Central memory CD8-positive, alpha-beta T cell (primary cell): ENCODE measurements around the gene CACNB3.

Experiments
- ATAC-seq: fragments of 150-1000 bp; cut with Tn5 transposase; replicated peaks from 2 replicates; pipeline ENCODE4 v1.10.0; 2022; ENCODE audit warnings: mild to moderate bottlenecking, moderate FRiP score, moderate number of reproducible peaks; ENCODE audit not compliant: poor library complexity, severe bottlenecking; ENCODE audit errors: extremely low read depth
- DNase-seq, 2 donors: peaks; one replicate each; pipeline ENCODE4 v3.0.0; 2021; ENCODE audit warnings: low spot score in 2 of 2
- H3K27ac Mint-ChIP-seq: one replicate; pipeline ENCODE4 v1.8.0; 2022; ENCODE audit warnings: low read depth, mild to moderate bottlenecking, moderate library complexity, mixed read lengths
- H3K27me3 Mint-ChIP-seq: one replicate; pipeline ENCODE4 v1.8.0; 2022; ENCODE audit warnings: mixed read lengths
- H3K36me3 Mint-ChIP-seq: one replicate; pipeline ENCODE4 v1.8.0; 2022; ENCODE audit warnings: mild to moderate bottlenecking, moderate library complexity, mixed read lengths; ENCODE audit not compliant: insufficient read depth
- H3K4me1 Mint-ChIP-seq: one replicate; pipeline ENCODE4 v1.8.0; 2022; ENCODE audit warnings: mixed read lengths
- H3K4me3 Mint-ChIP-seq: one replicate; pipeline ENCODE4 v1.8.0; 2022; ENCODE audit warnings: mild to moderate bottlenecking, moderate library complexity, mixed read lengths
- H3K9me3 Mint-ChIP-seq: one replicate; pipeline ENCODE4 v1.8.0; 2022; ENCODE audit warnings: mixed read lengths

The CACNB3 gene

GRCh38 chr12:48781750-48782456 lies 36.4 kb upstream of the CACNB3 start:
- Mint-ChIP-seq H3K9me3 (no peaks in the 10 kb centered on the region), H3K36me3 (no peaks in the 10 kb centered on the region), H3K4me3 (no peak overlapping the region), H3K27ac (no peak overlapping the region), H3K4me1 (no peaks in the 10 kb centered on the region), H3K27me3 (peaks cover 40% of the 10 kb centered on the region)
- ATAC-seq (no peak), DNase-seq (no peak)

GRCh38 chr12:48782457-48783395 lies 35.6 kb upstream of the CACNB3 start:
- no peak for ATAC-seq
- Mint-ChIP-seq H3K27me3 (peaks cover 48% of the 10 kb centered on the region), H3K27ac (no peak overlapping the region), H3K4me1 (peaks cover under 1% of the 10 kb centered on the region), H3K9me3 (no peaks in the 10 kb centered on the region), H3K4me3 (no peak overlapping the region), H3K36me3 (no peaks in the 10 kb centered on the region)
- no peak for DNase-seq

GRCh38 chr12:48783432-48783831 lies 34.9 kb upstream of the CACNB3 start:
- peaks cover 55% of the 10 kb centered on the region for H3K27me3 Mint-ChIP-seq
- peaks cover 7% of the 10 kb centered on the region for H3K4me1 Mint-ChIP-seq
- no peak for ATAC-seq
- DNase-seq: no peak
- no peak overlapping the region for H3K27ac Mint-ChIP-seq
- no peak overlapping the region for H3K4me3 Mint-ChIP-seq
- H3K9me3 Mint-ChIP-seq: no peaks in the 10 kb centered on the region
- no peaks in the 10 kb centered on the region for H3K36me3 Mint-ChIP-seq

- H3K27me3 Mint-ChIP-seq: peaks cover 77% of the 10 kb centered on the region
- H3K9me3 Mint-ChIP-seq: no peaks in the 10 kb centered on the region
- H3K27ac Mint-ChIP-seq: no peak overlapping the region
- H3K4me3 Mint-ChIP-seq: no peak overlapping the region
- H3K36me3 Mint-ChIP-seq: no peaks in the 10 kb centered on the region
- peaks cover 21% of the 10 kb centered on the region for H3K4me1 Mint-ChIP-seq
- DNase-seq (no peak), ATAC-seq (no peak)
These were observed 31.4 kb upstream of the CACNB3 start for GRCh38 chr12:48786591-48787544.

GRCh38 chr12:48787791-48788523 lies 30.3 kb upstream of the CACNB3 start:
- H3K9me3 Mint-ChIP-seq: no peaks in the 10 kb centered on the region
- DNase-seq: no peak
- ATAC-seq: no peak
- peaks cover 68% of the 10 kb centered on the region for H3K27me3 Mint-ChIP-seq
- peak overlapping the region; percentile 51 for H3K4me3 Mint-ChIP-seq
- no peak overlapping the region for H3K27ac Mint-ChIP-seq
- H3K36me3 Mint-ChIP-seq: no peaks in the 10 kb centered on the region
- peaks cover 21% of the 10 kb centered on the region for H3K4me1 Mint-ChIP-seq

- no peaks in the 10 kb centered on the region for H3K9me3 Mint-ChIP-seq
- DNase-seq (no peak), ATAC-seq (no peak)
- H3K27me3 Mint-ChIP-seq: peaks cover 68% of the 10 kb centered on the region
- no peaks in the 10 kb centered on the region for H3K36me3 Mint-ChIP-seq
- H3K4me1 Mint-ChIP-seq: peaks cover 21% of the 10 kb centered on the region
- peak overlapping the region; percentile 51 for H3K4me3 Mint-ChIP-seq
- no peak overlapping the region for H3K27ac Mint-ChIP-seq
These were observed 29.8 kb upstream of the CACNB3 start for GRCh38 chr12:48788524-48788853.

- Mint-ChIP-seq H3K4me3 (peak within 1 kb of the TSS; percentile 51), H3K9me3 (no peaks in the 10 kb centered on the region), H3K4me1 (peaks cover 21% of the 10 kb centered on the region), H3K27me3 (peaks cover 68% of the 10 kb centered on the region), H3K27ac (no peak within 1 kb of the TSS), H3K36me3 (no peaks in the 10 kb centered on the region)
- ATAC-seq (no peak), DNase-seq (no peak)
These were observed 29.2 kb upstream of the CACNB3 start, which contains the start of gene ADCY6 for GRCh38 chr12:48788854-48789775. ADCY6 (minus strand) TSS chr12:48789089; CDS start chr12:48783434, 5,655 bp downstream.

GRCh38 chr12:48789858-48790326 lies 28.4 kb upstream of the CACNB3 start:
- Mint-ChIP-seq H3K4me3 (peak overlapping the region; percentile 51), H3K4me1 (peaks cover 23% of the 10 kb centered on the region), H3K27me3 (peaks cover 67% of the 10 kb centered on the region), H3K27ac (no peak overlapping the region), H3K9me3 (no peaks in the 10 kb centered on the region), H3K36me3 (no peaks in the 10 kb centered on the region)
- DNase-seq (no peak), ATAC-seq (no peak)

GRCh38 chr12:48793696-48794095 lies 24.6 kb upstream of the CACNB3 start:
- DNase-seq: no peak
- Mint-ChIP-seq H3K4me3 (no peak overlapping the region), H3K9me3 (no peaks in the 10 kb centered on the region), H3K36me3 (no peaks in the 10 kb centered on the region), H3K27me3 (peaks cover 36% of the 10 kb centered on the region), H3K4me1 (peaks cover 21% of the 10 kb centered on the region), H3K27ac (no peak overlapping the region)
- no peak for ATAC-seq

- Mint-ChIP-seq H3K27me3 (peaks cover 25% of the 10 kb centered on the region), H3K9me3 (no peaks in the 10 kb centered on the region), H3K4me3 (no peak overlapping the region), H3K4me1 (peaks cover 15% of the 10 kb centered on the region), H3K36me3 (no peaks in the 10 kb centered on the region), H3K27ac (no peak overlapping the region)
- DNase-seq: no peak
- no peak for ATAC-seq
These were observed 23.4 kb upstream of the CACNB3 start for GRCh38 chr12:48794870-48795269.
